ENCODE results near the gene SNAP47. TPM values are rescaled to one million over a fixed set of nuclear protein-coding genes. Genes with fewer than 3 reads are reported as not detected.

The SNAP47 gene
- polyA plus RNA-seq, 3 donors = 40.4 to 45.5 (median 41.7) TPM

DNA sequence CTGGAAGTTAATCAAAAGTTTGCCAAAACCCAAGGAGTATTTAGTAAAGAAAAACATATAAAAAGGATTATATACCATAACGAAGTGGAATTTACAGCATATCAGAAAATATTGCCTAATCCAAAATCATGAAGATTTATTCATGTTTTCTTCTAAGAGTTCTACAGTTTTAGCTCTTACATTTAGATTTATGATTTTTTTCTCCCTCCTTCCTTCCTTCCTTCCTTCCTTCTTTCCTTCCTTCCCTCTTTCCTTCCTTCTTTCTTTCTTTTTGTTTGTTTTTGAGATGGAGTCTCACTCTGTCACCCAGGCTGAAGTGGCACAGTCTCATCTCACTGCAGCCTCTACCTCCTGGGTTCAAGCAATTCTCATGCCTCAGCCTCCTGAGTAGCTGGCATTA lies 64.5 kb downstream of the SNAP47 start:
- no peak for DNase-seq (ENCODE audit: extremely low read depth in 1 of 11, low read depth in 9 of 11, low spot score in 4 of 11)

DNA sequence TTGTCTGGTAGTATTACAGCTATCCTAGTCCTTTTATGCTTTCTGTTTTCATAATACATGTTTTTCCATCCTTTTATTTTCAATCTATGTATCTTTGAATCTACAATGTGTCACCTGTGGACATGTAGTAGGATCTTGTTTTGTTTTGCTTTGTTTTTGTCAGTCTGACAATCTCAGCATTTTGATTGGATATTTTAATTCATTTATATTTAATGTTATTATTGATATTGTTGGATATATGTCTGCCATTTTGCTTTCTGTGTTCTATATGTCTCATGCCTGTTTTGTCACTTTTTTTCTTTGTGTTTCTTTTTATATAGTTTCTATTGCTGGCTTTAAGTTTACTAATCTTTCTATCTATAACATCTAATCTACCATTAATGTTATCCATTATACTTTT lies 68.7 kb downstream of the SNAP47 start:
- no peak for DNase-seq (ENCODE audit: extremely low read depth in 1 of 11, low read depth in 9 of 11, low spot score in 4 of 11)

DNA sequence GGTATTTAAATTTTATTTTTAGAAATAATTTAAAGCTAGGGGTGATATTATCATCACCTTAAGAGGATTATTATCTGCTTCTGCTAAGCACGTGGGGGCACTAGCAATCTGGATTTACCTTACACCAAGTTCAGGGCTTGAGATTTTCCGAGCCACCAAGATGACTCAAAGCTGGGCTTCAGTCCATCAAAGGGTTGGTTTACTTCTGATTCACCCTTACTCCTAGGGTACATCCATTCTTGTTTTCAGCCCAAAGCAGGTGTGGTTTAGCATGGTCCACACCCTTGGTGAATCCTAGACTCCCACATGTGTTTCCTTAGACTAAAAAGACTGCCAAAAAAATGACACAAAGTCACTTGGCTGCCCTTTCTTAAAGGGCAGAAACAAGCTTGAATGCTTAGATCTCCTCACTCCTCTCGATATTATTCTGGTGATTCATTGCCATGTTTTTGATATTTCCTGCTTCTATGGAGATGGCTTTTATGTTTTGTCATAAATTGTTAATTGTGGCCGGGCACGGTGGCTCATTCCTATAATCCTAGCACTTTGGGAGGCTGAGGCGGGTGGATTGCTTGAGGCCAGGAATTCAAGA lies 70.5 kb downstream of the SNAP47 start:
- no peak for DNase-seq (ENCODE audit: extremely low read depth in 1 of 11, low read depth in 9 of 11, low spot score in 4 of 11)

DNA sequence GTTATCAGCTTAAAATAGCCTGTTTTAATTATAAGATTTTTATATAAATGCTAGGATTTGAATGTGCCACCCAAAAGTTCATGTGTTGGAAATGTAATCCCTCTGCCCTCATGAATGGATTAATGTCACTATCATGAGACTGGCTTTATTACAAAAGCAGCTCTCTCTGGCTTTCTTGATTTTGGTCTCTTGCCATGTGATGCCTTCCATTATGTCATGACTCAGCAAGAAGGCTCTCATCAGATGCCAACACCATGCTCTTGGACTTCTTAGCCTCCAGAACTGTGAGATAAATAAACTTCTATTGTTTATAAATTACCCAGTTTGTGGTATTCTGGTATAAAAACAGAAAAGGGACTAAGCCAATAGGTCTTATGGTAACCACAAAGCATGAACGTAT lies 73.3 kb downstream of the SNAP47 start:
- DNase-seq (ENCODE audit: extremely low read depth in 1 of 11, low read depth in 9 of 11, low spot score in 4 of 11) = no peak

DNA sequence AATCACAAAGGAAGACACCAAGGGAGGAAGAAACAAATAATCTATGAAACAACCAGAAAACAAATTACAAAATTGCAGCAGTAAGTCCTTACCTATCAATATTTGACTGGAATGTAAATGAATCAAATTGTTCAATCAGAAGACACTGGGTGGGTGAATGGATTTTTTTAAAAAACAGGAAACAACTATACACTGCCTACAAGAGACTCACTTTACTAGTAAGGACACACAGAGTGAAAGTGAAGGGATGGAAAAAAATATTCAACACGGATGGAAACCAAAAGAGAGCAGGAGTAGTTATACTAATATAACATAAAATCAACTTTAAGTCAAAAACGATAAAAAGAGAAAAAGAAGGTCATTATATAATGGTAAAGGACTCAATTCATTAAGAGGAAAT lies 73.8 kb downstream of the SNAP47 start:
- no peak for DNase-seq (ENCODE audit: extremely low read depth in 1 of 11, low read depth in 9 of 11, low spot score in 4 of 11)

DNA sequence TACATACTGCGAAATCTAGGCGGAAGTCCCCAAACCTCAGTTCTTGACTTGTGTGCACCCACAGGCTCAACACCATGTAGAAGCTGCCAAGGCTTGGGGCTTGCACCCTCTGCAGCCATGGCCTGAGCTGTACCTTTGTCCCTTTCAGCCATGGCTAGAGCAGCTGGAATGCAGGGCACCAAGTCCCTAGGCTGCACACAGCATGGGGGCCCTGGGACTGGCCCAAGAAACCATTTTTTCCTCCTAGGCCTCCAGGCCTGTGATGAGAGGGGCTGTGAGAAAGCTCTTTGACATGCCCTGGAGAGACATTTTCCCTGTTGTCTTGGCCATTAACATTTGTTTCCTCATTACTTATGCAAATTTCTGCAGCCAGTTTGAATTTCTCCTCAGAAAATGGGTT lies 78.7 kb downstream of the SNAP47 start:
- DNase-seq (ENCODE audit: extremely low read depth in 1 of 11, low read depth in 9 of 11, low spot score in 4 of 11) = no peak

DNA sequence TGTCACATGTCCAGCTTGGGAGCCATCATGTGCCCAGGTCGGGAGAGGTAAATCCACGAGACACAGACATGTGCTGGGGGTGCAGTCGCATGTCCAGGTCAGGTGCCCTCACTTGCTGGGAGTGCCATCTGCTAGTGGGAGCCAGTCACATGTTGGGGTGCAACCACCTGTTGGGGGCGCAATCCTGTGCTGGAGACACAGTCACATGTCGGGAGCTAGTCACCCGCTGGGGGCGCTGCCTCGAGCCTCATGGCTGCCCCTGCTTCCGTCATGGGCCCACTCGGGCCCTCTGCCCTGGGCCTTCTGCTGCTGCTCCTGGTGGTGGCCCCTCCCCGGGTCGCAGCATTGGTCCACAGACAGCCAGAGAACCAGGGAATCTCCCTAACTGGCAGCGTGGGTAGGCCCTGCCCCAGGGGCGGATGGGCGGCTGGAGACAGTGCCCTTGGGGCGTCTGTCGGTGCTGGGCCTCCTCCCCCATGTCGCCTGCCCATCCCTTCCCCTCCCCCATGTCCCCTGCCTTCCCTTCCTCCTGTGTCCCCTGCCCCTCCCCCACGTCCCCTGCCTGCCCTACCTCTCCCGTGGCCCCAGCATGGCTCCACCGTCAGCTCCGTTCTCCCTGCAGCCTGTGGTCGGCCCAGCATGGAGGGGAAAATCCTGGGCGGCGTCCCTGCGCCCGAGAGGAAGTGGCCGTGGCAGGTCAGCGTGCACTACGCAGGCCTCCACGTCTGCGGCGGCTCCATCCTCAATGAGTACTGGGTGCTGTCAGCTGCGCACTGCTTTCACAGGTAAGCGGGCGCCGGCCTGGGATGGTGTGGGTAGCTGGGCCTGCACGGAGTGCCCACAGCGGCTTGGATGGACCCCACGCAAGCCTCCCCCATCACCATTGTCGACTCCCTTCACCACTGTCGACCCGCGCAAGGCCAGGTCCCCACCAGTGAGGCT lies 80.5 kb downstream of the SNAP47 start, which contains the start of gene PRSS38:
Gene PRSS38 (plus strand): TSS at position 208 of the 942 bp plus-strand sequence. CDS start 42 bp downstream, at position 250.
- no peak for DNase-seq (ENCODE audit: extremely low read depth in 1 of 11, low read depth in 9 of 11, low spot score in 4 of 11)

DNA sequence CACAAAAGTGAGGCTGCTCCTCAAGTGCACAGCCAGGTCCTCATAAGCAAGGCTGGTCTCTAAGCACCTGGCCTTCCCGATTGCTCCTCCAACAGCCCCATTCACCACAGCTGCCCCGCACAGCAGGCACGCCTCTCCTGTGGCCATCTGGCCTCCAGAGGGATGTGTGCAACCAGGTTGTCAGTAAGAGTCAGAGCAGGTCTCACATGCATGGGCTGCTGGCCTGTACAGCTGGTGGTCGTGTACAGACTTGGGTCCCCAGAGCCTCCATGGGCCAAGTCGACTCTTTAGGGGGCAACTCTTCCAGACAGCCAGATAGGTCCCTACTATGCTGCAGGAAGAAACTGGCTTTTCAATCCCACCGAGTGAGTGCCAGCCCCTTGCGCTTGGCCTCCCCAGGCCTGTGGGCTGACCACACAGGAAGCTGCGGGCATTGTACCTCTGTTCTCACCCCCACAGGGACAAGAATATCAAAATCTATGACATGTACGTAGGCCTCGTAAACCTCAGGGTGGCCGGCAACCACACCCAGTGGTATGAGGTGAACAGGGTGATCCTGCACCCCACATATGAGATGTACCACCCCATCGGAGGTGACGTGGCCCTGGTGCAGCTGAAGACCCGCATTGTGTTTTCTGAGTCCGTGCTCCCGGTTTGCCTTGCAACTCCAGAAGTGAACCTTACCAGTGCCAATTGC lies 81.7 kb downstream of the SNAP47 start:
- DNase-seq (ENCODE audit: extremely low read depth in 1 of 11, low read depth in 9 of 11, low spot score in 4 of 11) = no peak

DNA sequence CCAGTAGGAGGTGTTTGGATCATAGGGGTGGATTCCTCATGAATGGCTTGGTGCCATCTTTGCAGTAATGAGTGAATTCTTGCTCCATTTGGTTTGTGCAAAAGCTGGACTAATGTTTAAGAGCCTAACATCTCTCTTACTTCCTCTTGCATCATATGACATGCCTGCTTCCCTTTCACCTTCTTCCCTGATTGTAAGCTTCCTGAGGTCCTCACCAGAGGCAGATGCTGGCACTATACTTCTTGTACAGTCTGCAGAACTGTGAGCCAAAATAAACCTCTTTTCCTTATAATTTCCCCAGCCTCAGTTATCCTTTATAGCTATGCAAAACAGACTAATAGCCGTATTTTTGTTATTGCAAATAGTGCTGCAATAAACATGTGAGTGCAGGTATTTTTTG lies 88.3 kb downstream of the SNAP47 start:
- no peak for DNase-seq (ENCODE audit: extremely low read depth in 1 of 11, low read depth in 9 of 11, low spot score in 4 of 11)

DNA sequence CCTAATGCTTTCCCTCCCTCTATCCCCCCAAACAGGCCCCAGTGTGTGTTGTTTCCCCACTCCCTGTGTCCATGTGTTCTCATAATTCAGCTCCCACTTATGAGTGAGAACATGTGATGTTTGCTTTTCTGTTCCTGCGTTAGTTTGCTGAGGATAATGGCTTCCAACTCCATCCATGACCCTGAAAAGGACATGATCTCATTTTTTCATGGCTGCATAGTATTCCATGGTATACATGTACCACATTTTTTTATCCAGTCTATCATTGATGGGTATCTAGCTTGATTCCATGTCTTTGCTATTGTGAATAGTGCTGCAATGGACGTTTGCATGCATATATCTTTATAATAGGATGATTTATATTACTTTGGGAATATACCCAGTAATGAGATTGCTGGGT lies 89.0 kb downstream of the SNAP47 start:
- no peak for DNase-seq (ENCODE audit: extremely low read depth in 1 of 11, low read depth in 9 of 11, low spot score in 4 of 11)

DNA sequence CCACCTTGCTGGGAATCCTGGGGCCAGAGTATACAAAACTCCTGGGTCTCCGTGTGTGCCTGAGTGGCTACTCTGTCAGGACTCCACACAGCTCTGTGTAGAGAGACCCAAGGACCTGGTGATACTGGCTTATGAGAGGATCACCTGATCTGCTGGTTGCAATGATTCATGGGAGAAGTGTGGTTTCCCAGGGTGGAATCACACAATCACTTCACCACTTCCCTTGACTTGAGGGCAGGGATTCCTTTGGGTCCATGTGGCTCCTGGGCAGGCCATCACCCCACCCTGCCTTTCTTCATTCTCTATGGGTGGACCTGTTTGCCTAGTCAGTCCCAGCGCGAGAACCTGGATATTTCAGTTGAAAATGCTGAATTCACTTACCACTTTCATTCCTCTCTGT lies 93.6 kb downstream of the SNAP47 start:
- no peak for DNase-seq (ENCODE audit: extremely low read depth in 1 of 11, low read depth in 9 of 11, low spot score in 4 of 11)

Other genes starting within 250 kb of the SNAP47 start
- 10 to 100 TPM; 13.1 to 16.0 (median 15.3) TPM for gene ZNF678, start 171.9 kb upstream of the SNAP47 start, polyA plus RNA-seq (ENCODE audit: insufficient read length in 3 of 3)
- gene JMJD4, start 133 bp upstream of the SNAP47 start, polyA plus RNA-seq (ENCODE audit: insufficient read length in 3 of 3) = 10 to 100 TPM; 14.2 to 19.6 (median 17.4) TPM
- gene PRSS38, start 80.2 kb downstream of the SNAP47 start, polyA plus RNA-seq (ENCODE audit: insufficient read length in 3 of 3) = not detected
- gene WNT9A, start 212.5 kb downstream of the SNAP47 start, polyA plus RNA-seq (ENCODE audit: insufficient read length in 3 of 3) = 1 to 10 TPM; 1.2 to 1.9 (median 1.7) TPM